GM04504 (cell line): ENCODE results near the gene MAPK12.

Experiments
- DNase-seq: peaks from one replicate; pipeline ENCODE4 v3.0.0-alpha.2; 2012; ENCODE audit warnings: low read depth

The MAPK12 gene

DNA sequence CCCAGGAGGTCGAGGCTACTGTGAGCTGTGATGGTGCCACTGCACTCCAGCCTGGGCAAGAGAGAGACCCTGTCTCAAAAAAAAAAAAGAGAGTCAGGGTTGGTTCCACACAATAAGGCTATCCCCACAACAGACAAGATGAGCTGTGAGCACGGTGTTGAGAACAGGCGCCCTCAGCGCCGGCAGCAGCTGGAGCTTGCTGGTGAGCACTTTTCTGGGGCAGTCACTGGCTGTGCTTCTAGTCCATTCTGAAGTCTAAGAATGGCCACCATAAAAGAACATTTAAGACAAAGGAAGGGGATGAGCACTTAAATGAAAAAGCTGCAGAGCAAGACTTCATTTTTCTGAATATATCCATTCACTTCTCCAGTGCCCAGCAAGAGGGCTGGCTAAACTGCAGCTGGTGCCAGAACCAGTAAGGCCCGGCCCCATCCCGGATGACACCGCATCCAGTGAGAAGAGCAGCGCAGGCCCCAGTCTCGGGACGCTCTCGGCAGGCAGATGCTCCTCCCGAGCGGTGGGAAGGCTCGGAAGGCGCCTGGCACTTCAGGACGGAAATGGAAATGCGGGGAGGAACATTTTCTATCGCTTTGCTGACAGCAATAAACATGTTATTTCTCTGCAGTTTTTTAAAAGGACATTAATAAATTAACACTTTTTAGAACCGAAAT lies 28.9 kb downstream of the MAPK12 start:
- no peak for DNase-seq

DNA sequence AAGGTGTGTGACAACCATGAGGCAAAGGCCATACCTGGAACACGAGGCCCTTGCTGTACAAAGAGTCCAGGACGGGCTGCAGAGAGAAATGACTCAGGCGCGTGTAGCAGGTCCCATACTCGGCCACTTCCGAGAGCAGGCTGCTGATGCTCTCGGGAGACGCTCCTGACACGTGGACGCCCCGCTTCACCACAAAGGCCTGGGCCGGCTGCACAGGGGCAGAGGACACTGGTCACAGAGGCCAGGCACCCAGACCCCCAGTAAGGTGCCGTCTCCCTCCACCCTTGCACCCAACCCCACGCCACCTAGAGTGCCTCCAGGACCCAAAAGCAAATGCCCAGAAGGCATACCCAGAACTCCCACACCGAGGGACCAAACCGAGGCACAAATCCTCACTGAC lies 32.1 kb downstream of the MAPK12 start:
- DNase-seq, result no peak

DNA sequence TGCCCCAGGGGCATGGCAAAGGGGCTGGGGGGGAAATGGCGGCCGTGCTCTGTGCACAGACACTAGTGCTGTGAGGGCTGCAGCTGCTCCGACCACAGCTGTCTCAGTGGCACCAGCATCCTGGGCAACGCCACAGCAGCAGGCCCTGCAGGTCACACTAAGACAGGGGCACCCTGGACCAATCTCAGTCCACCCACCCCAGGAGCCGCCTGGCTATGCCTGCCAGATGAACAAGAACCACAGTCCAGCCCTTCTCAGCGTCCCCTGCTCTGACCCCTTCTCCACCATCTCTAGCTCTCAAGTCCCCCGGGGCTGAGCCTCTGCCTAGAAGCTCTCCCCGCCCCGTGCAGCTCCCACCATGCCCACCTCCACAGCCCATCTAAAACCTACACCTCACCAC lies 33.1 kb downstream of the MAPK12 start:
- DNase-seq, result no peak

DNA sequence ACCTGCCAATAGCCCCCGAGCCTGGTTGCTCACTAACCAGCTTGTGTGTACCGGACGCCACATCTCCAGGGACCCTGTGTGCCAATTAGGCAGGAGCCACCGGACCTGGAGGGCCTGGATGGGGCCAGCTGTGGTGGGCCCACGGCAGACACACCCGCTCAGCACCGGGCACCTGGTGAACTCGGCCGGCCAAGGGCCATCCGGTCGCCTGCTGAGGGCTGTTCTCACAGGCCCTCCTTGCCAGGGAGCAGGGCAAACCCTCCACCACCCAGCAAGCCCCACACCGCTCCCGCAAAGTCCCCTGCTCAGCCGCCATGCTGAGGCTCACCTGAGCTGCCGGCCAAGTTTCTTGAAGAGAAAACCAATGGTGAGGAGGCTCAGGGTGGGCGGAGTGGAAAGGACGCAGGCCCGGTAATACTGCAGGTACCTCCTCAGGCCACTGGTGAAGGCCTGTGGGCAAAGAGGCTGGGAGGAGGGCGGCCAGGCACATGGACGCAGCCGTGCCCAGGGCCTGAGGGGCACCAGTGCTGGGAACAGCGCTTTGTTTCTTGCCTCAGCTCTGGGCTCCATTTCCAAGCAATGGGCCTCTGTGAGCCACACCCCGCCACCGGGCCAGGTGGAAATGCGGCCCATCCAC lies 33.8 kb downstream of the MAPK12 start:
- DNase-seq, result no peak

DNA sequence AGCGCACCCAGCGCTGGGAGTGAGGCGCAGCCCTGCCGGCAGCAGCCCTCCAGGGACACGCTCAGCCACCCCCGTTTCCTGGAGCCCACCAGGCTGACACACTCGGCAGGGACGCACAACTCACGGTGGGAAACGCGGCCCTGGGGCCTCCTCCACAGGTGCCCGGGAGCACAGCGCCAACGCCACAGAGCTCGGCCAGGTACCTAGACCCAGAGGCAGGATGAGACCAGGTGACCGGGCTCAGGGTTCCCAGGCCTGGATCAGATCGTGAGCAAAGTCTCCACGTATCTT lies 34.7 kb downstream of the MAPK12 start:
- DNase-seq, result no peak

DNA sequence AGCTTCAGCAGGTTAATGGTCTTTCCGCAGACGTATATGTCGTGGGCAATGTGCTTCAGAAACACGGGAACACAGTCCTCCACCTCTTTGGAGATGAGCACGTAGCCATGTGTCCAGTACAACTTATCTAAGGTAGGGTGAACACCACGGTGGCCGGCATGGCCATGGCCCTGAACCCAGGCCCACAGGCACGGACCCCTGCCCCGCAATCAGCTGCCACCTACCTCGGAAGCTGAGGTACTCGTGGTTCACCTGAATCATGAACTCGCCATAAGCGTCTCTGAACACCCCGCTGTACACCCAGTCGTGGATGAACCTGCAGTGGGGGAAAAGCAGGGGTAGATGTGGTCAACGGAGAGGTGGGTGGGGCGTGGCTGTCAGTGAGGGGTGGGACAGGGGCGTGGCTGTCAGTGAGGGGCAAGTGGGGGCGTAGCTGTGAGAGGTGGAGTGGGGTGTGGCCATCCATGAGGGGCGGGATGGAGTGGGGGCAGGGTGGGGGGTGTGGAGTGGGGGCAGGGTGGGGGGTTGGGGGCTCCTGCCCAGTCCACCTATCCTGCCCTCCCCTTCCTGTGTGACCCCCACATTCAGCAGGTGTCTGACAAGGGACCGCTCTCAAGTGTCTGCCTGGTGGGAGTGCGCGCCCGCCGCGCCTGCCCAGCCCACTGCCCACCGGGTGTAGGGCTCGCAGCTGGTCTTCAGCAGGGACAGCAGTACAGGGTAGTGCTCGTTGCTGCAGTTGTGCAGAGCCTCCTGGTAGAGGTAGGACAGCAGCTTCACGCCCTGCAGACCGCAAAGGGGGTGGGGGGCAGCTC lies 35.2 kb downstream of the MAPK12 start:
- no peak for DNase-seq

DNA sequence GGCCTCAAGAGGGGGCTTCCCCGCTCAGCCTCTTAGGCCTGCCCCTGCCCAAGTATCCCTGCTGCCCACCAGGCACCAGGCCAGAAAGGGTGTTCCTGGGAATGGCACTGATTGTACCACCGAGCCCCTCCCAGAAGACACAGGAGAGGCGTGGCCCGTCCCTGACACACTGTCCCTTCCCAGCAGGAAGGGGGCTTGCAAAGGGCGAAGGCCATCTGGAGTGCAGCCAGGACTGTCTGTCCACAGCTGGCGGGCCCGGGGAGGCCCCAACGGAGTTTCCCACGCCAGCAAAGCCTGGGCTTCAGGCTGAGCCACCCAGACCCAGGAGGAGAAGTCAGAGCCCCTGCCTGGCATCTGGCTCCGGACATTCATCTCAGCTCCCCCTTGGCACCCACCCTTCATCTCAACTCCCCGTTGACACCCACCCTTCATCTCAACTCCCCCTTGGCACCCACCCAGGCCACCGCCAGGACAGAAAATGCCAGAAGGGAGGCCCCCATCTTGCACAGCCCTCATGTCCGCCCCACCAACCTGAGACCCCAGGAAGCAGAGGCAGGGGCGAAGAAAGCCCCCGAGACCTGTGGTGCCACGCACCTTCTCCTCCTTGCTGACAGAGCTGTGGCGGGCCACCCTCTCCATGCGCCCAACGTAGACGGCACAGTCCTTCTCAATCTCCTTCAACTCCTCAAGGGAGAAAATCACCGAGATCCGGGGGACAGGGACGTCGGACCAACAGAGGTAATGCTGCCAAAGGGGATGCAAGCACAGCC lies 36.1 kb downstream of the MAPK12 start:
- no peak for DNase-seq

DNA sequence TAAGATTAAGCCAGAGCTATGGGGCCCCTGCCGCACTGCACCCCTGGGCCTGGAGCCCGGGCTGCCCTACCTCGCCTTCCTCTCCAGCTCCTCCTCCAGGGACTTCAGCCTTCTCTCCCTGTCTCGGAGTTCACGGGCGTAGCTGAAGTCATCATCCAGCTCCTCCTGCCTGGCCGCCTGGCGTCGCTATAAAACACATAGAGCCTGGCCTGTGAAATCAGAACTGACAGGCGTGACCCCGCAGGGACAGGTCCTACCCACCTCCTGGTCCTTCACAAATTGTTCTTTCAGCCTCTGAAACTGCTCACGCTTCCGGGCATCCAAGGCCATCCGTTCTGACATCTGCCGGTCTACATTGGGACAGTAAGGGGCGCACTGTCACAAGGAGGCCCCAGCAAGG lies 37.4 kb downstream of the MAPK12 start:
- no peak for DNase-seq

DNA sequence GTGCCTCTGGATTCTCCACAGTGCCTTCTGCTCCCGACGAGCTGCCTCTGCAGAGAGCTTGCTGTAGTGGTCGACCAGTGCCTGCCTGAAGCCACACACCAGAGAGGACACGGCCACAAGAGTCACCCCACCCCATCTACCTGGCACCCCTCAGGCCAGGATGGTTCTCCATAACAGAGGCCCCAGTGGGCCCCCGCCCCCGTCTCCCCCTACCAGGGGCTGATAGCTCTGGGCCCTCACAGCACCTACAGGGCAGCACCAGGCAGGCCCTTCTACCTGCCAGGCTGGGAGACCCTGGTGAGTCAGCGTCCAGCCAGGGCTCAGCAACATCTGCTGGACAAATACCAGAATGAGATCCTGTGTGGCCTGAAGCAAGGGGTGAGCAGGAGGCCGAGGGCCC lies 39.0 kb downstream of the MAPK12 start:
- no peak for DNase-seq

DNA sequence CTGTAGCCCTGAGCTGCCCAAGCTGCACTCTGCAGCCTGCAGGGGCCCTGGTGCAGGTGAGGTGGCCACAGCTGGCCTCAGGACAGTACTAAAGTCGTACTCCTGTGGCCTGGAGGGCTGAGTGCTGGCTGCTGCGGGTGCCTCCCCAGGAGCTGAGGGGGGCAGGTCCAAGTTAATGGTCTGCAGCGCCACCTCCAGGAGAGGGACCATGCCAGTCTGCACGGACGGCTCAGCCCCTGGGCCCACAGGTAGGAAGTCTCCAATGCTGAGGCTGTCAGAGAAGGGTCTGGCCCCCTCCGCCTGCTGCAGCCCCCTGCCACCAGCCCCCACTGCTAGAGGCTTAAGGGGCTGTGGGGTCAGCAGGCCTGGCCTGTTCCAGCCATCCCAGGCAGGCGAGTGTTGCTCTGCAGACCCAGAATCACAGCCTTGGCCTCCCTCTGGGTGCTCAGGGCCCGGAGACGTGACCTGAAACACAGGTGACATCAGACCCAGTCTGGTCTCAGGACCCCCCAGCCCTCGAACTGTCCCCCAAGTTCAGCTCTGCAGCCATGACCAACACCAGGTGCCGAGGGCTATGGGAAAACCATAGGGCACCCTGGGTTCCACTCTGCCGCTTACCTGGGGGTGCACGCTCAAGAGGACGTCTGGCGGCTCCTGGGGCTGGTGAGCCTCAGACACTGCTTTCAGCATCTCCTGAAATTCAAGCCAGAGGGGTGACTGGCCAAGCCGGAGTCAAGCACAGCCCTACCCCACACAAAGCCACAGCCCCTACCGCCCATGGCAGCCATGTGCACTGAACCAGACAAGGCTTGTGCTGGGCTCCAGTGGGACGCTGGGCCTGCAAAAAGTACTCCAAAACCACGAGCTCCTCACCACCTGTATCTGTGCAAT lies 39.8 kb downstream of the MAPK12 start:
- DNase-seq, result no peak

DNA sequence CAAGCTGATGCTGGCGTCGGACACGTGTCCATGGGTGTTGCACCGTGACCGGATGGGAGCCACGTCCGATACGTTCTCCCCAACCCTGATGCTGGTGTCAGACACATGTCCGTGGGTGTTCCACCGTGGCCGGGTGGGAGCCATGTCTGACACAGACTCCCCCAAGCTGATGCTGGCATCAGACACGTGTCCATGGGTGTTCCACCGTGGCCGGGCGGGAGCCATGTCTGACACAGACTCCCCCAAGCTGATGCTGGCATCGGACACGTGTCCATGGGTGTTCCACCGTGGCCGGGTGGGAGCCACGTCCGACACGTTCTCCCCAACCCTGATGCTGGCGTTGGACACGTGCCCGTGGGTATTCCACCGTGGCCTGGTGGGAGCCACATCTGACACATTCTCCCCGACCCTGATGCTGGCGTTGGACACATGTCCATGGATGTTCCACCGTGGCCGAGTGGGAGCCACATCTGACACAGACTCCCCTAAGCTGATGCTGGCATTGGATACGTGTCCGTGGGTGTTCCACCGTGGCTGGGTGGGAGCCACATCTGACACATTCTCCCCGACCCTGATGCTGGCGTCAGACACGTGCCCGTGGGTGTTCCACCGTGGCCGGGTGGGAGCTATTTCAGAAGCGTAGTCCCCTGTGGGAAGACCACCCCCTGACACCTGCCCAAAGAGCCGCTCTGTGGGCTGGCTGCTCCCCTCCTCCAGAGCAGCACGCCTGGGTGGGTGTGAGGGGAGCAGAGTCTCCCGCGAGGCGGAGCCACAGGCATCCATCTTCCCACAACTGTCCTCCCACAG lies 40.7 kb downstream of the MAPK12 start:
- DNase-seq, result no peak

DNA sequence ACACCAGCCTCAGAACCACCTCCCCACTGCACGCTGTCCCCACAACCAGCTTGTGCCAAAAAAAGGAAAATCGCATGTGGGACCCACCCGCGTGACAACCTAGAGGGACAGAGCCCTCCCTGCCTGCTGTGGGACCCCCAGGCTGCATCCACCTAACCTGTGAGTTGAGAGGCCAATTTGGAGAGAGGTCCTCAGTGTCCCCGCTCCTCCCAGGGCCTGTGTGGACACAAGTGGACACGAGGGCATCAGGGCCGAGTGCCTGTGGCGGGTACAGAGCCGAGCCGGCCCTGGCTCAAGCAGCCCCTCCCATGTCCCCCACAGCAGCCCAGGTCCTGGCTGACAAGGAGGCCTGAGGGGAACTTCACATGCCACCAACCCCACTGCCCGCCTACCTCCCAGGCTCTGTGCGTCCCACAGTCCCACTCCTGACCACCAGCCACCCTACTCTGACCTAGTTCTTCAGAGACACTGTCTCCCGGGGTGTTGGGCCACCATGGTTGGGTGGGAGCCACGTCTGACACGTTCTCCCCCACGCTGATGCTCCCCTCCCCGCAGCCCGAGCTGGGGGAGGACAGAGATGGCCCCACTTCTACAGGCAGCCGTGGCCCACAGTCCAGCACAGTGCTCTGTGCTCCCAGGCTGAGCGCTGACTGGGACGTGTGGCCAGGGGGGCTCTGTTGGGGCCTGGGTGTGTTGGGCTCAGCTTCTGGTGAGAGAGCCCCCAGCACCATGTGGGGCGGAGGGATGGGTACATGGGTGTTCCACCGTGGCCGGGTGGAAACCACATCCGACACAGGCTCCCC lies 41.5 kb downstream of the MAPK12 start:
- DNase-seq, result no peak

DNA sequence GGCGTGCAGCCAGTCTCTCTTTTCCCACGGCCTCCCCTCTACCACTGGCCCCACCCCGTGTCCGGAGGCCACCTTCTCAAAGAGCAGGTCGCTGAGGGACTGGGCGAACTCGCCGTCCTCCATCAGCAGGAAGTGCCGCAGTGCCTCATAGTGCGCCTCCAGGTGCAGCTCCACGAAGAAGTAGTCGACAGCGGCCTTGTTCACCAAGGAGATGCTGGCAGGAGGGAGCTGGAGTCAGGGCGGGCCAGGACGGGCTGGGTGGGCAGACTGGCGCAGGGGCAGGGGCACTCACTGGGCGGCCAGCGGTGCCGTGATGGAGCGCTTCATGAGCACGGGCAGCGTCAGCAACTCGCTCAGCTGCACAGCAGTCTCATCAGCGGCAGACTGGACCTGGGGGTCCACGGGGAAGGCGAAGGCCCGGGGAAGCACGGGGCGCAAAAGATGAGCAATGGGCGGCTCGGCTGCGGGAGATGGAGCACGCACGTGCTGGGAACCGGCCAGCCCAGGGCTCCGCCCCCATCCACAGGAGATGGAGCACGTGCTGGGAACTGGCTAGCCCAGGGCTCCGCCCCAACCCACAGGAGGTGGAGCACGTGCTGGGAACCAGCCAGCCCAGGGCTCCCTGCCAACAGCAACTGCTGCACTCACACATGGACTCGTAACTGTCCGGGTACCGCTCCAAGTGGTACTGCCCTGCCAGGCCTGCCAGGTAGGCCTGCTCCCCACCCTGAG lies 42.3 kb downstream of the MAPK12 start:
- DNase-seq, result no peak

DNA sequence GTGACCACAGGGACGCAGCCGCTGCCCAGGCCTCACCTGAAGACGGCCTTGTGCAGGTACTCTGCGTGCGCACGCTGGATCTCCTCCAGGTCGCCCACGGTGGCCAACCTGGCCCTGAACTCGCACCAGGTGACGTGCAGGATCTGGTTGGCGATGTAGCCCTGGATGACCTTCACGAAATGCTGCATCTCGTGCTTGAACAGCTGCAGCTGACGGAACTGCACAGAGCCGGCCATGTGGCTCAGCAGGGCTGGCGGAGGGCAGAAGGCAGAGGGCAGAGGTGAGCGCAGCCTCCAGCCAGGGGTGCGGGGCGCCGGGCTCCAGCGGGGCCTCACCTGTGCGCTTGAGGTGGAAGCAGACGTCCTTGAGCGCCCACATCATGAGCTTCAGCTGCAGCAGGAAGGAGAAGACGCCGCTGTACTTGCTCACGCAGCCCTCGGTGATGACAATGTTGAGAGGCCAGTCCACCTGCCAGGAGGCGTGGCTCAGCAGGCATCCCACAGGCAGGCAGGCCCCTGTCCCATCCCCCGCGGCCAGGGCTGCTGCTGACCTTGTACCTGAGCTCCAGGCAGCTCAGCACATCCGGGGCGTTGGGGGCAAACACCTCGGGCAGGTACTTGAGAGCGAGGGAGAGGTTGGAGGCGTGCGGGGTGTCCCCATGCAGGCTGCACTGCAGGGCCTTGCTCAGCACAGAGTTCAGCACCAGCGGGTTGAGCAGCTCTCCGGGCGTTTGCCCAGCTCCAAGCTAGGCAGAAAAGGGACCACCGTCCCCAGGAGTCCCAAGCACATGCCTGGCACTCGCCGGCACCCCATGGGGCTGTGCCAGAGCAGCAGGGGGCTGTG lies 43.1 kb downstream of the MAPK12 start:
- DNase-seq, result no peak

DNA sequence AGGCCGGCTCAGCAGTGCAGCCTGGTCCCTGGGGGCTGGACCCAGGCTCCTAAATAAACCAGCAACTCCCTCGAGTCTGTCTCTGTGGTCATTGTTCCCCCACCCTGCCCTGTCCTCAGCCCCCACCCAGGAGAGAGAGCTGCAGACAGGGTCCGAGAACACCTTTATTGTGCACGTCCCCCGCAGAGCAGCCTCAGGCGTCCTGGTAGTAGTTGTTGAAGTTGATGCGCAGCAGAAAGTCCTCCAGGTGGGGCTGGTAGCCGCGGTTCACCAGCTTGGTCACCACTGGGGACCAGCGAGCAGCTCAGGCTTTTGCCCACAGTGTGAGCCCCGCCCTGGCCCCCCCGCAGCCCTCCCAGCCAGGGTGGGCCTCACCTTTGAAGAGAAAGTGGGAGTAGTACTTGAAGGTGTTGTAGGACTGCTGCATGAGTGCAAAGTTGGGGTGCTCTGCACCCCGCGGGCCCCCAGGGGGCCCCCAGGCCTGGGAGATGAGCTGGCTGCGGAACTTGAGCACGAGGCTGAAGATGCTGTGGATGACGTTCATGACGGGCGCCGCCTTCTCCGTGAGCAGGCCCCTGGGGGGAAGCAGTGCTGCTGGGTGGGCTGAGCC lies 43.8 kb downstream of the MAPK12 start:
- no peak for DNase-seq

DNA sequence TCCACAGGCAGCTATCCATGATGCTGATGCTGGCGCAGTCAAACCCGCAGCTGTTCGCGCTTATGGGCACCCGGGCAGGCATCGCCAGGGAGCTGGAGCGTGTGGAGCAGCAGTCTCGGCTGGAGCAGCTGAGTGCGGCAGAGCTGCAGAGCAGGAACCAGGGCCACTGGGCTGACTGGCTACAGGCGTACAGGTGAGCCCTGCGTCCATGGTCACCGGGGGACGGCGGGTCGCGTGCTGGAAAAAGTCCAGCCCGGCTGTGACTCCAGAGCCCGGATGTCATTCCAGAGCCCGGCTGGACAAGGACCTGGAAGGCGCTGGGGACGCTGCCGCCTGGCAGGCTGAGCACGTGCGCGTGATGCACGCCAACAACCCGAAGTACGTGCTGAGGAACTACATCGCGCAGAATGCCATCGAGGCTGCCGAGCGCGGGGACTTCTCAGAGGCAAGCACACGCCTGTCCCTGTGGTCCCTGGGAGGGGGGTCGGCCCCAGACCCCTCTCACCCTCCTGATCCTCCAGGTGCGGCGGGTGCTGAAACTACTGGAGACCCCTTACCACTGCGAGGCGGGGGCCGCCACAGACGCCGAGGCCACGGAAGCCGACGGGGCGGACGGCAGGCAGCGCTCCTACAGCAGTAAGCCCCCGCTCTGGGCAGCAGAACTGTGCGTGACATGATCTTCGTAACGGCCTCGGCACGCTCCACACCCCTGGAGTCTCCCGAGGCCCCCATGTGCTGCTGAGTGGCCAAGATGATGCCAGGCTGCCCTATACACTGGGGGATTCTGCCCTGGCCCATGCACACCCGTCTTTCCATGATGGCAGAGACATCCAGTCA lies 44.6 kb downstream of the MAPK12 start:
- DNase-seq, result no peak

DNA sequence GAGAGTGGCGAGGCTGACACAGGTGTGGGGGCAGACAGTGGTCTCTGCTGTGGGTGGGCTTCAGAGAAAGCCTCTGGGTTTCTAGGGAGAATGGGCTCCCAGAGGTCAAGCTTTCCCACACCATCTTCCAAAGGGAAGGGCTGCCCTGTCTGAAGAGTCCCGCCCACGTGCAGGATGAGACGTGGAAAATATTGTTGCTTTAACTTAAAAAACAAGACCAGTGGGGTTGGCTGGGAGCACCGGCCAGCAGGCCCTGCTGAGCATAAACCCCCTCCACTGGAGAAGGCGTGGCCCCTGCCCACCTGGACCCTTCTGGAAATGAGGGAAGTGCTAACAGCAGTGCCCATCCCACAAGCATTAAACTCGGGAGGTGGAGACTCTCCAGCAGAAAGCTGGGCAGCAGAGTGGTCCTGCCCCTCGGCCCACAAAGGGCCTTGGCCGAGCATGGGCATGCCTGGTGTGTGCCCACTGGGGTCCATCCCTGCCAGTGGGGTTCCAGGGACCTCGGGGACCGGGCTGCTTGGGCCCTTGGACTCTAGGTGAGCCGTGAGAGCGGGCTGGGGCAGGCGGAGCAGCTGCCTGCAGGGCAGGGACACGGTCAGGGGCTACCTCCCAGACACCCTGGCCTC lies 45.3 kb downstream of the MAPK12 start:
- no peak for DNase-seq
